HG02973 (cell line): ENCODE results near the gene TNNI2.
"Not testable (repeated sequence)": the region's sequence is repeated elsewhere in the genome, so short reads cannot be mapped to it uniquely, and the experiment has no call there.

ENCODE experiments used
- ATAC-seq: cut with Tn5 transposase; IDR thresholded peaks from one replicate; pipeline ENCODE4 v1.9.1; 2021; ENCODE audit warnings: moderate library complexity; ENCODE audit not compliant: unreplicated experiment

The TNNI2 gene

GRCh38 chr11:1871531-1871930, 32.8 kb downstream of the TNNI2 start:
- no peak for ATAC-seq

GRCh38 chr11:1872267-1872985, 33.6 kb downstream of the TNNI2 start:
- ATAC-seq = no peak

- ATAC-seq = no peak
These were observed 34.4 kb downstream of the TNNI2 start for GRCh38 chr11:1873048-1873812.

- ATAC-seq = not testable (repeated sequence)
These were observed 35.0 kb downstream of the TNNI2 start for GRCh38 chr11:1873813-1874150.

- ATAC-seq = not testable (repeated sequence)
These were observed 35.8 kb downstream of the TNNI2 start for GRCh38 chr11:1874441-1875092.

- ATAC-seq = no peak
These were observed 36.5 kb downstream of the TNNI2 start for GRCh38 chr11:1875093-1875850.

GRCh38 chr11:1875851-1876301, 37.1 kb downstream of the TNNI2 start:
- not testable (repeated sequence) for ATAC-seq

GRCh38 chr11:1876361-1877063, 37.7 kb downstream of the TNNI2 start:
- ATAC-seq = no peak

GRCh38 chr11:1877211-1878136, 38.7 kb downstream of the TNNI2 start:
- no peak for ATAC-seq

GRCh38 chr11:1878137-1879031, 39.6 kb downstream of the TNNI2 start:
- ATAC-seq = no peak

GRCh38 chr11:1879342-1879940, 40.7 kb downstream of the TNNI2 start:
- ATAC-seq = no peak

- ATAC-seq = no peak
These were observed 41.4 kb downstream of the TNNI2 start for GRCh38 chr11:1879941-1880720.

GRCh38 chr11:1880746-1881441, 42.1 kb downstream of the TNNI2 start:
- ATAC-seq = no peak

GRCh38 chr11:1881442-1882264, 42.9 kb downstream of the TNNI2 start:
- no peak for ATAC-seq

- ATAC-seq = peak; percentile 49
These were observed 43.8 kb downstream of the TNNI2 start for GRCh38 chr11:1882265-1883238.
